Testis (tissue), 2 donors: ENCODE measurements around the gene ZFYVE28.

ENCODE experiments used
- CTCF ChIP-seq, 3 experiments: fragments of 450-650 bp in 2 of 3; fragments of 200-600 bp in 1 of 3; sonication (generic) in 1 of 3; IDR thresholded peaks; one replicate each; pipeline ENCODE4 v1.5.1; 2016 to 2019; ENCODE audit warnings: antibody characterized with exemption in 3 of 3, mild to moderate bottlenecking in 2 of 3, moderate library complexity in 1 of 3
- POLR2A ChIP-seq: fragments of 450-650 bp; IDR thresholded peaks from one replicate; pipeline ENCODE4 v1.6.1; 2017; ENCODE audit warnings: antibody characterized with exemption, mild to moderate bottlenecking, moderate library complexity

GRCh38 chr4:2303686-2304320 lies 114.6 kb downstream of the ZFYVE28 start:
- TF ChIP-seq CTCF (IDR thresholded peaks at IDR 0.05), result no peak
- TF ChIP-seq POLR2A, result no peak
